Keratinocyte (primary cell): Measurements from ENCODE around the gene ECM2. TPM values are rescaled to one million over a fixed set of nuclear protein-coding genes. Genes with fewer than 3 reads are reported as not detected.

Source experiments
- DNase-seq: peaks from one replicate; pipeline ENCODE4 v3.0.0-alpha.2; 2011; ENCODE audit warnings: low read depth, missing footprints, low spot score
- FAIRE-seq: peaks from 2 replicates; lab custom pipeline; 2011; peaks lifted over from hg19 to GRCh38; lab: Jason Lieb, UNC
- H2AFZ ChIP-seq: 2 replicates; pipeline ENCODE4 v1.6.0; 2012; ENCODE audit warnings: low read length, control low read depth, inconsistent platforms; ENCODE audit not compliant: control insufficient read depth
- H3K27ac ChIP-seq: 2 replicates; pipeline ENCODE4 v1.5.1; 2011; ENCODE audit warnings: low read length; ENCODE audit not compliant: control insufficient read depth, insufficient read depth
- H3K27me3 ChIP-seq: 3 replicates; pipeline ENCODE4 v1.6.0; 2011; ENCODE audit warnings: low read length; ENCODE audit not compliant: control insufficient read depth, insufficient read depth; ENCODE audit errors: extremely low read depth
- H3K36me3 ChIP-seq, 2 experiments: 2 replicates in 1 of 2; 3 replicates in 1 of 2; pipeline ENCODE4 v1.5.1; 2011; ENCODE audit warnings: low read length in 2 of 2, mild to moderate bottlenecking in 1 of 2; ENCODE audit not compliant: control insufficient read depth in 2 of 2, insufficient read depth in 2 of 2; ENCODE audit errors: extremely low read depth in 1 of 2
- H3K4me1 ChIP-seq: 3 replicates; pipeline ENCODE4 v1.5.1; 2011; ENCODE audit warnings: low read length; ENCODE audit not compliant: control insufficient read depth, insufficient read depth; ENCODE audit errors: extremely low read depth
- H3K4me2 ChIP-seq: 3 replicates; pipeline ENCODE4 v1.6.0; 2011; ENCODE audit warnings: low read depth, low read length; ENCODE audit not compliant: control insufficient read depth, insufficient read depth; ENCODE audit errors: extremely low read depth
- H3K4me3 ChIP-seq, 3 experiments: fragments of 200-600 bp in 1 of 3; sonication (generic) in 1 of 3; 2 replicates in 2 of 3; 3 replicates in 1 of 3; pipeline ENCODE4 v1.5.1; 2011 to 2016; ENCODE audit warnings: low read length in 3 of 3, mild to moderate bottlenecking in 3 of 3, control low read depth in 2 of 3, inconsistent platforms in 1 of 3, low read depth in 1 of 3, mixed read lengths in 1 of 3, mixed run types in 1 of 3, moderate library complexity in 1 of 3; ENCODE audit not compliant: control insufficient read depth in 2 of 3, insufficient read depth in 2 of 3; ENCODE audit errors: extremely low read depth in 1 of 3
- H3K79me2 ChIP-seq: 2 replicates; pipeline ENCODE4 v1.6.0; 2012; ENCODE audit warnings: low read length; ENCODE audit not compliant: control insufficient read depth, insufficient read depth
- H3K9ac ChIP-seq: 3 replicates; pipeline ENCODE4 v1.6.0; 2011; ENCODE audit warnings: low read length; ENCODE audit not compliant: control insufficient read depth, insufficient read depth; ENCODE audit errors: extremely low read depth
- H3K9me1 ChIP-seq: 3 replicates; pipeline ENCODE4 v1.6.0; 2011; ENCODE audit warnings: low read length; ENCODE audit not compliant: control insufficient read depth, insufficient read depth; ENCODE audit errors: extremely low read depth
- H3K9me3 ChIP-seq: 2 replicates; pipeline ENCODE4 v1.5.1; 2012; ENCODE audit warnings: low read depth, low read length; ENCODE audit not compliant: control insufficient read depth
- H4K20me1 ChIP-seq: 3 replicates; pipeline ENCODE4 v1.6.0; 2011; ENCODE audit warnings: low read length; ENCODE audit not compliant: control insufficient read depth, insufficient read depth; ENCODE audit errors: extremely low read depth
- CTCF ChIP-seq, 3 experiments: IDR thresholded peaks in 1 of 3; conservative IDR thresholded peaks in 1 of 3; optimal IDR thresholded peaks in 1 of 3; 2 replicates in 2 of 3; 3 replicates in 1 of 3; pipeline versions ENCODE3 to v1.5.1; 2011; ENCODE audit warnings: low read length in 3 of 3, mild to moderate bottlenecking in 3 of 3, moderate library complexity in 2 of 3, control low read depth in 1 of 3, inconsistent platforms in 1 of 3; ENCODE audit not compliant: insufficient read depth in 2 of 3; ENCODE audit errors: extremely low read depth in 1 of 3
- EZH2 ChIP-seq: IDR thresholded peaks from one replicate; pipeline ENCODE4 v1.6.1; 2012; ENCODE audit warnings: inconsistent platforms, mild to moderate bottlenecking, low read length, moderate library complexity
- dilution Hi-C: fragments of 300-500 bp; cut with MboI; formaldehyde crosslinking; loops from one replicate; pipeline ENCODE4 v1.7.0; 2020; ENCODE audit warnings: low sequenced_read_pairs; ENCODE audit not compliant: extremely low pct_ligation_motif_present
- polyA plus RNA-seq, 5 experiments: library from polyadenylated mRNA; depleted of rRNA in 3 of 5; stranded (reverse) in 3 of 5; stranded (forward) in 1 of 5; unstranded in 1 of 5; fragments of >200 nt; gene quantifications; 1 replicate in 1 of 5; 2 replicates in 3 of 5; 3 replicates in 1 of 5; pipeline versions ENCODE4 v1.2.1 to v1.2.3, GENCODE V29; 2011 to 2012; ENCODE audit warnings: missing spikeins in 2 of 5, low read depth in 1 of 5, low replicate concordance in 1 of 5

The ECM2 gene
- polyA plus RNA-seq, 1 donor (not counting 4 experiments of a cell fraction or from before 2014, with no cell fraction given): 0.75 TPM

DNA sequence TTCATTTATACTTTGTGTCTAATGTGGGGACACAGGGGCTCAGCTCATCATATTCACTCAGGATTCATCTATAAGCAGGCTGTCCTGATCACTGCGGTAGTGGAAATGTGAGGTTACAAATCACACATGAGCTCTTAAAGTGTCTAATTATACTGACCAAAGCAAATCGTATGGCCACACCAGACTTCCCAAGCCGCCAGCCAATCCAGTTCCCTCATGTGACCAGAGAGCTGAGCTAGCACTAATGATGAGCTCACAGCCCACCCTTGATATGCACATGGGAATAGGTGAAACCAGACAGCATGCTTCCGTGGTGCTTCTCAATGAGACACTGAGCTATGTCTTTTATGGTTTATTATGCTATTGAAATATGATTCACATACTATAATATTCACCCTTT is 17.6 kb downstream of the ECM2 start:
- Histone ChIP-seq H3K4me2 (no peak overlapping the region), H3K9me1 (no peaks in the 10 kb centered on the region), H3K4me1 (no peaks in the 10 kb centered on the region), H2AFZ (no peak overlapping the region), H3K9ac (no peak overlapping the region), H3K27ac (no peak overlapping the region), H3K79me2 (no peaks in the 10 kb centered on the region), H3K36me3 (no peaks in the 10 kb centered on the region), H3K4me3 (no peak overlapping the region), H3K9me3 (no peaks in the 10 kb centered on the region), H4K20me1 (no peaks in the 10 kb centered on the region), H3K27me3 (no peaks in the 10 kb centered on the region)
- no peak for TF ChIP-seq EZH2
- no peak for TF ChIP-seq CTCF (optimal IDR thresholded peaks at IDR 0.05 in 1 of 3, IDR thresholded peaks at IDR 0.05 in 1 of 3, conservative IDR thresholded peaks at IDR 0.05 in 1 of 3; ENCODE audit: extremely low read depth in 1 of 3, insufficient read depth in 2 of 3, low read length in 3 of 3)
- DNase-seq (no peak), FAIRE-seq (no peak)
- dilution Hi-C loops: no loop called here

GRCh38 chr9:92517046-92517445 is 18.7 kb downstream of the ECM2 start:
- Histone ChIP-seq H3K9me1 (no peaks in the 10 kb centered on the region), H3K27me3 (no peaks in the 10 kb centered on the region), H3K27ac (no peak overlapping the region), H2AFZ (no peak overlapping the region), H3K79me2 (no peaks in the 10 kb centered on the region), H3K4me3 (no peak overlapping the region), H3K4me1 (peaks cover 2% of the 10 kb centered on the region), H3K9me3 (no peaks in the 10 kb centered on the region), H3K4me2 (no peak overlapping the region), H3K9ac (no peak overlapping the region), H4K20me1 (no peaks in the 10 kb centered on the region), H3K36me3 (no peaks in the 10 kb centered on the region)
- dilution Hi-C loops: no loop called here
- no peak for DNase-seq
- no peak for TF ChIP-seq EZH2
- TF ChIP-seq CTCF (optimal IDR thresholded peaks at IDR 0.05 in 1 of 3, IDR thresholded peaks at IDR 0.05 in 1 of 3, conservative IDR thresholded peaks at IDR 0.05 in 1 of 3; ENCODE audit: extremely low read depth in 1 of 3, insufficient read depth in 2 of 3, low read length in 3 of 3): no peak
- no peak for FAIRE-seq
